ENCODE measurements around the gene PIGT.

Gene PIGT

DNA sequence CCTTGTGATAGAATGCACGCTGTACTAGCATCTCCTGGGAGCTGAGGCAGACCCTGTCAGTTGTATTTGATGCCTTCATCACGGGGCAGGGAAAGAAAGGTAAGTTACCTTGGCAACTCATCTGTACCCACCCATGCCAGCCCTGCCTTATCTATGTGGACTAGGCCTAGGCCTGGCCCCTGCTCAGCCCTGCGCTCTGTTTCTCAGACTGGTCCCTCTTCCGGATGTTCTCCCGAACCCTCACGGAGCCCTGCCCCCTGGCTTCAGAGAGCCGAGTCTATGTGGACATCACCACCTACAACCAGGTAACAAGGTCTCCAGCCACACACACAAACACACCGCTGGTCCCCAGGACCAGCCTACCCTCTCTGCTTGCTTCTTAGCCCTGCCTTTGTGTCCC lies 4.2 kb downstream of the PIGT start:
- no peak for DNase-seq (ENCODE audit: low spot score)
- TF ChIP-seq, protein P1, sequence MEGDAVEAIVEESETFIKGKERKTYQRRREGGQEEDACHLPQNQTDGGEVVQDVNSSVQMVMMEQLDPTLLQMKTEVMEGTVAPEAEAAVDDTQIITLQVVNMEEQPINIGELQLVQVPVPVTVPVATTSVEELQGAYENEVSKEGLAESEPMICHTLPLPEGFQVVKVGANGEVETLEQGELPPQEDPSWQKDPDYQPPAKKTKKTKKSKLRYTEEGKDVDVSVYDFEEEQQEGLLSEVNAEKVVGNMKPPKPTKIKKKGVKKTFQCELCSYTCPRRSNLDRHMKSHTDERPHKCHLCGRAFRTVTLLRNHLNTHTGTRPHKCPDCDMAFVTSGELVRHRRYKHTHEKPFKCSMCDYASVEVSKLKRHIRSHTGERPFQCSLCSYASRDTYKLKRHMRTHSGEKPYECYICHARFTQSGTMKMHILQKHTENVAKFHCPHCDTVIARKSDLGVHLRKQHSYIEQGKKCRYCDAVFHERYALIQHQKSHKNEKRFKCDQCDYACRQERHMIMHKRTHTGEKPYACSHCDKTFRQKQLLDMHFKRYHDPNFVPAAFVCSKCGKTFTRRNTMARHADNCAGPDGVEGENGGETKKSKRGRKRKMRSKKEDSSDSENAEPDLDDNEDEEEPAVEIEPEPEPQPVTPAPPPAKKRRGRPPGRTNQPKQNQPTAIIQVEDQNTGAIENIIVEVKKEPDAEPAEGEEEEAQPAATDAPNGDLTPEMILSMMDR (IDR thresholded peaks at IDR 0.05; ENCODE audit: extremely low read depth, missing control alignments), result no peak

- no peak for DNase-seq (ENCODE audit: low spot score)
- TF ChIP-seq, protein P1 (IDR thresholded peaks at IDR 0.05; ENCODE audit: extremely low read depth, missing control alignments), result no peak
These were observed 7.8 kb downstream of the PIGT start for GRCh38 chr20:45423700-45424099.

DNA sequence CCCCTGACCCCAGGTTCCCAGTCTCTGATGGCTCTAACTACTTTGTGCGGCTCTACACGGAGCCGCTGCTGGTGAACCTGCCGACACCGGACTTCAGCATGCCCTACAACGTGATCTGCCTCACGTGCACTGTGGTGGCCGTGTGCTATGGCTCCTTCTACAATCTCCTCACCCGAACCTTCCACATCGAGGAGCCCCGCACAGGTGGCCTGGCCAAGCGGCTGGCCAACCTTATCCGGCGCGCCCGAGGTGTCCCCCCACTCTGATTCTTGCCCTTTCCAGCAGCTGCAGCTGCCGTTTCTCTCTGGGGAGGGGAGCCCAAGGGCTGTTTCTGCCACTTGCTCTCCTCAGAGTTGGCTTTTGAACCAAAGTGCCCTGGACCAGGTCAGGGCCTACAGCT lies 9.6 kb downstream of the PIGT start:
- TF ChIP-seq, protein P1 (IDR thresholded peaks at IDR 0.05; ENCODE audit: extremely low read depth, missing control alignments), result no peak
- DNase-seq (ENCODE audit: low spot score), result no peak

DNA sequence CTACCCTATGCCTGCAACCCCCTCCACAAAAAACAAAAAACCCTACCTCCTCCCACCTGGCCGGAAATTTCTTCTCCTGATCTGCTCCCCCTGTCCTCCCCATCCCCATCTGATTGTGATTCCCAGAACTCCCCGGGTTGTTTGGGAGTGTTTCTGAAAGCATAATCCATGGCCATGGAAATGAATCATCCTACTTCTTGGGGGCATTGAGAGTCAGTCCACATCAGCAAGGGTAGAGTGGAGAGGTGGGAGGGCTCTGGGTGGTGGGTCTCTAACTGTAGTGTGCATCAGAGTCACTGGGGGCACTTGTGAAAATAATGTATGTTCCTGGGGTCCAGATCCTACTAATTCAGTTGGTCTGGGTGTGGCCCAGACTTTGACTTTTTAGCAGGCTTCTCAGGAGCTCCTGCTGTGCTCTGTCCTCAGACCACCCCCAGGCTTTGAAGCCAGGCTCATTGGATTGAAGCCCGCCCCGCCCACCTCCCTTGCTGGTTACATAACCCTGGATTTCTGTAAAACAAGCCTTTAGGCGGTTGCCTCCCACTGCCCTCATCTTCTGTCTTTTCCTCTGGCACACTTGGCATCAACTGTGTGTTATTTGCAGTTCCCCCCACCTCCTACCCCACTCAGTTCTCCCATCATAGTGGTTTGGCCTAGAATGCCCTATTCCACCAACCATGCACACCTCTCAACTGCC lies 10.5 kb downstream of the PIGT start:
- DNase-seq (ENCODE audit: low spot score), result no peak
- TF ChIP-seq, protein P1 (IDR thresholded peaks at IDR 0.05; ENCODE audit: extremely low read depth, missing control alignments), result no peak

DNA sequence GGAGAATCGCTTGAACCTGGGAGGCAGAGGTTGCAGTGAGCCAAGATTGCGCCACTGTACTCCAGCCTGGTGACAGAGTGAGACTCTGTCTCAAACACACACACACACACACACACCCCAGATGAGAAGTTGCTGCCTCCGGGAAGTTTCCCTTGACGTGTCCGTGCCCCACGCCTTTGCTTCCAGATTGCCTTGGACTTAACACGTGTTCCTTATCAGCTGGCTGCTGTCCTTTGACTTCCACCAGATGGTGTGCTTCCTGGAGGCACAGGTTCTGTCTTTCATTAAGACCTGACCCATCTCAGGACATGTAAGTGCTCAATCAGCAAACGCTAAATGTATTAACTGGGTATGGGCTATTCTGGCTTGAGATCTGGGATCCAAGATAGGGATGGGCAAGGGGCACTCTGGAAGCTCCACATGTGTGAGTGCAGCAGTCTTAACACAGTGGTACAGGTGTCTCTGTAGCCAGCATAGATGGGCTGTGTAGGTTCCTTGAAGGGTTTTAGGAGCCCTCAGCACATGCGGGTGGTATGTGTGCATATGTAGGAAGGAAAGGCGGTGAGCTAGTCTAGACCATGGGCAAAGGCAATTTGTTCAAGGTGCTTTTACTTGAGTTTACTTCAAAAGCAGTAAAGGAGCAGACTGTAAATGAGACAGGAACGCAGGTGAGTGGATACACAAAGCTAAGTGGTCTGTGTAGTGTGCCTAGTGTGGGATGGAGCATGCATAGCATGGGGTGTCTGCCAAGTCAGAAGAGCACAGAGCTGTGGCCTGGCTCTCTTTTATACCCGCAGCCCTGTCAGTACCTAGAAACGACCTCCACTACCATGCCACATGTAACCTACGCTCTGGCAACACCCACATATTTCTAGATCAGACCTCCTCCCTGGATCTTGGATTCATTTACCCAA lies 11.6 kb downstream of the PIGT start:
- no peak for DNase-seq (ENCODE audit: low spot score)
- TF ChIP-seq, protein P1 (IDR thresholded peaks at IDR 0.05; ENCODE audit: extremely low read depth, missing control alignments), result no peak

DNA sequence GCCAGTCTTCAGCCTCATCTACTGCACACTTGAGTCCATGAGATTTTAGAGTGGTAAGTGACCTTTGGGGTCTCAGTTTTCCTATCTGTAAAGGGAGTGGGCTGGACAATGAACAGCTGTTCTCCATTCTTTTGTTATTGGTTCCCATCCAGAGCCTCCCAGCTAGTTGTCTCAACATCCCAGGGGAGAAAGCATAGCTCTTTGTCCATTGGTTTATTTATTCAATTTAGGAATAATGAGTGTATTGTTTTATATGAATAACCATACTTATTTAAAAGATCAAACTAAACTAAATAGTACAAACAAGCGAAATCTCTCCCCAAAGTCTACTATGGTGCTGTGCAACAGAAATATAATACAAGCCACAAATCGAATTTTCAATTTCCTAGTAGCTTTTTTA lies 13.7 kb downstream of the PIGT start:
- TF ChIP-seq, protein P1 (IDR thresholded peaks at IDR 0.05; ENCODE audit: extremely low read depth, missing control alignments), result no peak
- no peak for DNase-seq (ENCODE audit: low spot score)

DNA sequence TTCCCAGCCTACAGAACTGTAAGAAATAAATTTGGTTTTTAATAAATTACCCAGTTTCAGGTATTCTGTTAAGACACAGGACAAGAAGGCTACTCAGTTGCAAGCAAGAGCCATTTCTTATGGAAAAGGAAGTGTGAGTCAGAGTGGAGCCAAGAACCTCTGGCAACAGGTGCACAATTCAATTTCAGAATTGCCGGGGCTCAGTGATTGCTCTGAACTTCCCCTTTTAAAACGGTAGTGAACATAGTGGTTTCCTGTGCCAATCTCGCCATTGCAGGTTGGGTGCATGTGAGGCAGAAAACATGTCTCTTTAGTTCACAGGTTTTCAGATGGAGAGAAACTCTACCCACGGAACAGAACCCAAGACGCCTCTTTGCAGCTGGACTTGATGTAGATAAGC lies 16.4 kb downstream of the PIGT start:
- TF ChIP-seq, protein P1 (IDR thresholded peaks at IDR 0.05; ENCODE audit: extremely low read depth, missing control alignments), result no peak
- peak; percentile 61 for DNase-seq (ENCODE audit: low spot score)

All from GM20000 (cell line).